ENCODE results near the gene SMAD7.

SMAD7 gene

GRCh38 chr18:48974304-48975119 is 23.7 kb upstream of the SMAD7 start:
- peak; percentile 43 for ATAC-seq
- TF ChIP-seq ZNF70 (CRISPR knock-in tag; IDR thresholded peaks at IDR 0.05) (no peak), ZFP30 (CRISPR knock-in tag; IDR thresholded peaks at IDR 0.05) (no peak), OSR1 (CRISPR knock-in tag; IDR thresholded peaks at IDR 0.05) (no peak), ISL1 (CRISPR knock-in tag; IDR thresholded peaks at IDR 0.05) (no peak), GLIS3 (CRISPR knock-in tag; IDR thresholded peaks at IDR 0.05) (no peak)

- TF ChIP-seq ESRRG (CRISPR knock-in tag; IDR thresholded peaks at IDR 0.05) (no peak), TCF4 (CRISPR knock-in tag; IDR thresholded peaks at IDR 0.05; ENCODE audit: borderline replicate concordance) (no peak), PPARA (CRISPR knock-in tag; IDR thresholded peaks at IDR 0.05; ENCODE audit: borderline replicate concordance) (no peak), ZC3H10 (CRISPR knock-in tag; IDR thresholded peaks at IDR 0.05) (no peak), BACH2 (CRISPR knock-in tag; IDR thresholded peaks at IDR 0.05; ENCODE audit: borderline replicate concordance) (no peak), OSR1 (CRISPR knock-in tag; IDR thresholded peaks at IDR 0.05) (no peak), TOX (CRISPR knock-in tag; IDR thresholded peaks at IDR 0.05; ENCODE audit: borderline replicate concordance) (no peak), CSRNP3 (CRISPR knock-in tag; IDR thresholded peaks at IDR 0.05) (no peak), TSHZ2 (CRISPR knock-in tag; IDR thresholded peaks at IDR 0.05) (no peak)
- no peak for ATAC-seq
These were observed 23.0 kb upstream of the SMAD7 start for GRCh38 chr18:48973731-48974130.

DNA sequence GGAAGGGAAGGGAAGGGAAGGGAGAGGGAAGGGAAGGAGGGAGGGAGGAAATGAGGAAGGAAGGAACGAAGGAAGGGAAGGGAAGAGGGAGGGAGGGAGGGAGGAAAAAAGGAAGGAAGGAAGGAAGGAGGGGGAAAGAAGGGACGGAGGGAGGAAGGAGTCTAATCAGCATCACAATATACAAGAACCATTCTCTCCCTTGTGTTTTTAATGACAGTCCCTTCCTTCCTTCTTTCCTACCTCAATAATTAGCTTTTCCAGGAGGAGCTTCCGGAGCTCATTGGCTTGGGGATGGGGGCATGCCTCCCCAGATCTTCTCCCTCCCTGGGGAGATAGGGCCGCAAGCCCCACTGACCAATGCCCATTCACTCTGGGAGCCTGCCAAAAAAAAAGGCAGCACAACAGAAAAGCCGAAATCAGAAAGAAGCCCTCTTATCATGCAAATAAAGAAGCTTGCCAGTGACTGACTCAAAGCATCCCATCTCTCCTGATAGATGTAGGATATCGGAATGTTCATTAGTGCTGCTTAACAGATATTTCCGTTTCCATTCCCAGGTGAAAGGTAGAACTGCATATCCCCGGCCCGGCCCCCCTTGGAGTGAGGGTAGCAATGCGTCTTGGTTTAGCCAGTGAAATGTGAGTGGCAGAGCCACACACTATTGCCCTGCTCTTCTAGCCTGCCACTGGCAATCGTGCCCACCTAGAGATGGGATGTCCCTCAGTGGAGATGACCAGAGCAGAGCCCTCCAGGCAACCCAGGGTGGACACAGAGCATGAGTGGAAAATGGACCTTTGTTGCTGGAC is 17.8 kb upstream of the SMAD7 start:
- no peak for ATAC-seq
- TF ChIP-seq BACH2 (CRISPR knock-in tag; IDR thresholded peaks at IDR 0.05; ENCODE audit: borderline replicate concordance) (no peak), ZNF70 (CRISPR knock-in tag; IDR thresholded peaks at IDR 0.05) (no peak), ZFP3 (CRISPR knock-in tag; IDR thresholded peaks at IDR 0.05) (no peak), PPARA (CRISPR knock-in tag; IDR thresholded peaks at IDR 0.05; ENCODE audit: borderline replicate concordance) (no peak), SNAI2 (CRISPR knock-in tag; IDR thresholded peaks at IDR 0.05) (no peak), ZNF565 (CRISPR knock-in tag; conservative IDR thresholded peaks at IDR 0.05; ENCODE audit: low read depth) (no peak), ZC3H10 (CRISPR knock-in tag; IDR thresholded peaks at IDR 0.05) (no peak), CSRNP3 (CRISPR knock-in tag; IDR thresholded peaks at IDR 0.05) (no peak), TOX (CRISPR knock-in tag; IDR thresholded peaks at IDR 0.05; ENCODE audit: borderline replicate concordance) (no peak), ARNTL (CRISPR knock-in tag; IDR thresholded peaks at IDR 0.05; ENCODE audit: borderline replicate concordance, low read depth) (no peak), GLIS3 (CRISPR knock-in tag; IDR thresholded peaks at IDR 0.05) (no peak), ISL1 (CRISPR knock-in tag; IDR thresholded peaks at IDR 0.05) (no peak), CSDC2 (CRISPR knock-in tag; IDR thresholded peaks at IDR 0.05) (no peak), TSHZ2 (CRISPR knock-in tag; IDR thresholded peaks at IDR 0.05) (no peak)
- TF ChIP-seq, protein P1, sequence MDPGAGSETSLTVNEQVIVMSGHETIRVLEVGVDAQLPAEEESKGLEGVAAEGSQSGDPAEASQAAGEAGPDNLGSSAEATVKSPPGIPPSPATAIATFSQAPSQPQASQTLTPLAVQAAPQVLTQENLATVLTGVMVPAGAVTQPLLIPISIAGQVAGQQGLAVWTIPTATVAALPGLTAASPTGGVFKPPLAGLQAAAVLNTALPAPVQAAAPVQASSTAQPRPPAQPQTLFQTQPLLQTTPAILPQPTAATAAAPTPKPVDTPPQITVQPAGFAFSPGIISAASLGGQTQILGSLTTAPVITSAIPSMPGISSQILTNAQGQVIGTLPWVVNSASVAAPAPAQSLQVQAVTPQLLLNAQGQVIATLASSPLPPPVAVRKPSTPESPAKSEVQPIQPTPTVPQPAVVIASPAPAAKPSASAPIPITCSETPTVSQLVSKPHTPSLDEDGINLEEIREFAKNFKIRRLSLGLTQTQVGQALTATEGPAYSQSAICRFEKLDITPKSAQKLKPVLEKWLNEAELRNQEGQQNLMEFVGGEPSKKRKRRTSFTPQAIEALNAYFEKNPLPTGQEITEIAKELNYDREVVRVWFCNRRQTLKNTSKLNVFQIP (CRISPR knock-in tag; IDR thresholded peaks at IDR 0.05; ENCODE audit: borderline replicate concordance, low read depth), result no peak
